ENCODE measurements around the gene PPP2R5A.
"Not testable (repeated sequence)": the region's sequence is repeated elsewhere in the genome, so short reads cannot be mapped to it uniquely, and the experiment has no call there.

PPP2R5A gene

DNA sequence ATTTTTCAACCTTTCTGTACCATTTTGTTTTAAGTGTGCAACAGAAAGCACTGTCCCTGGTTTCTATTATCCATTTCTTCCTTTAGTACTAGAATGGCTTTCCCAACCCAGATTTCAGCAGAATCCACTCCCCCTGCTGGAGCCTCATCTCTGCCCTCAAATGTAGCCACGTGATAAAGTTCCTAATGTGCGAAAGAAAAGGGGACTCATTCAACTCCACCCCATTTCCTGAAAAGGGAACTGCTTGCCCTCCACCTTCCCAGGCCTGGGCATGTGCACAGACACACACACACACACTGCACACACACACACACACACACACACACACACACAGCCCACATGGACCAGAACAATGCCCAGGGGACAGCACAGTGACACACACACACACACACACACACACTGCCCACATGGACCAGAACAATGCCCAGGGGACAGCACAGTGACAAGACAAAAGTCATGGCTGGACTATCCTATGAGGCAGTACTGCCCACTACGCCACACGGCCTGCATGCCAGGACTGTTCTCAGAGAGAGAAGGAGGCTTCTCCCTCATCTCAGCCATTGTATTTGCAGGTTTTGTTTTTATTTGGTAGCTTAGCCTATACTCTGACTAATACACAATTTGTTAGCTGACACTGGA is 96.3 kb downstream of the PPP2R5A start:
- no peaks in the 10 kb centered on the region for H3K4me1 ChIP-seq (ENCODE audit: control insufficient read depth, insufficient read depth, low read length)
- no peaks in the 10 kb centered on the region for H3K27me3 ChIP-seq (ENCODE audit: control insufficient read depth, insufficient read depth, low read length)
- H3K4me3 ChIP-seq (ENCODE audit: low read length): no peak overlapping the region
- H3K36me3 ChIP-seq (ENCODE audit: control insufficient read depth, insufficient read depth, low read length): peaks cover 8% of the 10 kb centered on the region
- H3K27ac ChIP-seq (ENCODE audit: low read depth, low read length): no peak overlapping the region
- H3K9ac ChIP-seq (ENCODE audit: low read length): no peak overlapping the region

GRCh38 chr1:212386029-212386428 is 100.8 kb downstream of the PPP2R5A start:
- Histone ChIP-seq H3K27me3 (ENCODE audit: control insufficient read depth, insufficient read depth, low read length) (no peaks in the 10 kb centered on the region), H3K4me3 (ENCODE audit: low read length) (no peak overlapping the region), H3K36me3 (ENCODE audit: control insufficient read depth, insufficient read depth, low read length) (peaks cover 6% of the 10 kb centered on the region), H3K9ac (ENCODE audit: low read length) (no peak overlapping the region), H3K4me1 (ENCODE audit: control insufficient read depth, insufficient read depth, low read length) (no peaks in the 10 kb centered on the region), H3K27ac (ENCODE audit: low read depth, low read length) (no peak overlapping the region)

- no peaks in the 10 kb centered on the region for H3K27me3 ChIP-seq (ENCODE audit: control insufficient read depth, insufficient read depth, low read length)
- no peaks in the 10 kb centered on the region for H3K4me1 ChIP-seq (ENCODE audit: control insufficient read depth, insufficient read depth, low read length)
- H3K9ac ChIP-seq (ENCODE audit: low read length): no peak overlapping the region
- no peak overlapping the region for H3K4me3 ChIP-seq (ENCODE audit: low read length)
- no peak overlapping the region for H3K27ac ChIP-seq (ENCODE audit: low read depth, low read length)
- peaks cover 6% of the 10 kb centered on the region for H3K36me3 ChIP-seq (ENCODE audit: control insufficient read depth, insufficient read depth, low read length)
Observed at GRCh38 chr1:212388985-212389716, 103.9 kb downstream of the PPP2R5A start.

DNA sequence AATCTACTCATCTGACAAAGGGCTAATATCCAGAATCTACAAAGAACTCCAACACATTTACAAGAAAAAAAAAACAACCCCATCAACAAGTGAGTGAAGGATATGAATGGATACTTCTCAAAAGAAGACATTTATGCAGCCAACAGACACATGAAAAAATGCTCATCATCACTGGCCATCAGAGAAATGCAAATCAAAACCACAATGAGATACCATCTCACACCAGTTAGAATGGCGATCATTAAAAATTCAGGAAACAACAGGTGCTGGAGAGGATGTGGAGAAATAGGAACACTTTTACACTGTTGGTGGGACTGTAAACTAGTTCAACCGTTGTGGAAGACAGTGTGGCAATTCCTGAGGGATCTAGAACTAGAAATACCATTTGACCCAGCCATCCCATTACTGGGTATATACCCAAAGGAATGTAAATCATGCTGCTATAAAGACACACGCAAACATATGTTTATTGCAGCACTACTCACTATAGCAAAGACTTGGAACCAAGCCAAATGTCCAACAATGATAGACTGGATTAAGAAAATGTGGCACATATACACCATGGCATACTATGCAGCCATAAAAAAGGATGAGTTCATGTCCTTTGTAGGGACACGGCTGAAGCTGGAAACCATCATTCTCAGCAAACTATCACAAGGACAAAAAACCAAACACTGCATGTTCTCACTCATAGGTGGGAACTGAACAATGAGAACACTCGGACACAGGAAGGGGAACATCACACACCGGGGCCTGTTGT is 110.6 kb downstream of the PPP2R5A start:
- not testable (repeated sequence) for H3K9ac ChIP-seq (ENCODE audit: low read length); H3K4me3 ChIP-seq (ENCODE audit: low read length); H3K4me1 ChIP-seq (ENCODE audit: control insufficient read depth, insufficient read depth, low read length); H3K36me3 ChIP-seq (ENCODE audit: control insufficient read depth, insufficient read depth, low read length); H3K27ac ChIP-seq (ENCODE audit: low read depth, low read length); H3K27me3 ChIP-seq (ENCODE audit: control insufficient read depth, insufficient read depth, low read length)

GRCh38 chr1:212396638-212397037 is 111.4 kb downstream of the PPP2R5A start:
- no peak overlapping the region for H3K4me3 ChIP-seq (ENCODE audit: low read length)
- no peak overlapping the region for H3K9ac ChIP-seq (ENCODE audit: low read length)
- H3K27me3 ChIP-seq (ENCODE audit: control insufficient read depth, insufficient read depth, low read length): no peaks in the 10 kb centered on the region
- no peak overlapping the region for H3K27ac ChIP-seq (ENCODE audit: low read depth, low read length)
- H3K4me1 ChIP-seq (ENCODE audit: control insufficient read depth, insufficient read depth, low read length): no peaks in the 10 kb centered on the region
- no peaks in the 10 kb centered on the region for H3K36me3 ChIP-seq (ENCODE audit: control insufficient read depth, insufficient read depth, low read length)

GRCh38 chr1:212397171-212397570 is 112.0 kb downstream of the PPP2R5A start:
- no peaks in the 10 kb centered on the region for H3K27me3 ChIP-seq (ENCODE audit: control insufficient read depth, insufficient read depth, low read length)
- no peaks in the 10 kb centered on the region for H3K36me3 ChIP-seq (ENCODE audit: control insufficient read depth, insufficient read depth, low read length)
- no peak overlapping the region for H3K27ac ChIP-seq (ENCODE audit: low read depth, low read length)
- no peak overlapping the region for H3K4me3 ChIP-seq (ENCODE audit: low read length)
- H3K9ac ChIP-seq (ENCODE audit: low read length): no peak overlapping the region
- no peaks in the 10 kb centered on the region for H3K4me1 ChIP-seq (ENCODE audit: control insufficient read depth, insufficient read depth, low read length)

GRCh38 chr1:212401042-212401441 is 115.8 kb downstream of the PPP2R5A start:
- Histone ChIP-seq H3K27ac (ENCODE audit: low read depth, low read length) (no peak overlapping the region), H3K9ac (ENCODE audit: low read length) (no peak overlapping the region)

DNA sequence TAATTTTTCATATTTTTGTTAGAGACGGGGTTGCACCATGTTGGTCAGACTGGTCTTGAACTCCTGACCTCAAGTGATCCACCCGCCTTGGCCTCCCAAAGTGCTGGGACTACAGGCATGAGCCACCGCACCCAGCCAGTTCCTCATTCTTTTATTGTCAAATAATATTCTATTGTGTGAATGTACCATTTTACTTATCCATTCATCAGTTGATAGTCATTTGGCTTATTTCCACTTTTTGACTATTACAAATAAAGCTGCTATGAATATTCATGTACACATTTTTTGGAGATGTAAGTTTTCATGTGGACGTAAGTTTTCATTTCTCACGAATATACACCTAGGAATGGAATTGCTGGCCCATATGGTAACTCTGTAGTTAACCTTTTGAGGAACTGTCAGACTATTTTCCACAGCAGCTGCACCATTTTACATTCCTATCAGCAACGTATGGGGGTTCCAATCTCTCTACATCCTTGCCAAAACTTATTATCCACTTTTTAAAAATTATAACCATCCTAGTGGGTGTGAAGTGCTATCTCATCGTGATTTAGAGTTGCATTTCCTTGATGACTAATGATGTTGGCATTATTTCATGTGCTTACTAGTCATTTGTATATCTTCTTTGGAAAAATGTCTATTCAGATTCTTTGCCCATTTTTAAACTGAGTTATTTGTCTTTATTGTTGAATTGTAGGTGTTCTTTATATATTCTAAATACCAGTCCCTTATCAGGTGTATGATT is 116.8 kb downstream of the PPP2R5A start:
- Histone ChIP-seq H3K27me3 (ENCODE audit: control insufficient read depth, insufficient read depth, low read length) (no peaks in the 10 kb centered on the region), H3K4me3 (ENCODE audit: low read length) (no peak overlapping the region), H3K27ac (ENCODE audit: low read depth, low read length) (no peak overlapping the region), H3K9ac (ENCODE audit: low read length) (no peak overlapping the region), H3K4me1 (ENCODE audit: control insufficient read depth, insufficient read depth, low read length) (no peaks in the 10 kb centered on the region), H3K36me3 (ENCODE audit: control insufficient read depth, insufficient read depth, low read length) (no peaks in the 10 kb centered on the region)

More at GRCh38 chr1:212401042-212401441, 115.8 kb downstream of the PPP2R5A start:
- Histone ChIP-seq H3K36me3 (ENCODE audit: control insufficient read depth, insufficient read depth, low read length) (no peaks in the 10 kb centered on the region), H3K27me3 (ENCODE audit: control insufficient read depth, insufficient read depth, low read length) (no peaks in the 10 kb centered on the region), H3K4me3 (ENCODE audit: low read length) (no peak overlapping the region), H3K4me1 (ENCODE audit: control insufficient read depth, insufficient read depth, low read length) (no peaks in the 10 kb centered on the region)

- Histone ChIP-seq H3K4me3 (ENCODE audit: low read length) (no peak overlapping the region), H3K9ac (ENCODE audit: low read length) (no peak overlapping the region), H3K27me3 (ENCODE audit: control insufficient read depth, insufficient read depth, low read length) (no peaks in the 10 kb centered on the region), H3K4me1 (ENCODE audit: control insufficient read depth, insufficient read depth, low read length) (no peaks in the 10 kb centered on the region), H3K36me3 (ENCODE audit: control insufficient read depth, insufficient read depth, low read length) (no peaks in the 10 kb centered on the region), H3K27ac (ENCODE audit: low read depth, low read length) (no peak overlapping the region)
Observed at GRCh38 chr1:212402666-212403321, 117.6 kb downstream of the PPP2R5A start.

GRCh38 chr1:212410231-212410820 is 125.1 kb downstream of the PPP2R5A start:
- Histone ChIP-seq H3K36me3 (ENCODE audit: control insufficient read depth, insufficient read depth, low read length) (peaks cover 6% of the 10 kb centered on the region), H3K27ac (ENCODE audit: low read depth, low read length) (no peak overlapping the region), H3K4me3 (ENCODE audit: low read length) (no peak overlapping the region)

More at GRCh38 chr1:212410231-212410820, 125.1 kb downstream of the PPP2R5A start:
- H3K4me1 ChIP-seq (ENCODE audit: control insufficient read depth, insufficient read depth, low read length): no peaks in the 10 kb centered on the region
- no peak overlapping the region for H3K9ac ChIP-seq (ENCODE audit: low read length)
- no peaks in the 10 kb centered on the region for H3K27me3 ChIP-seq (ENCODE audit: control insufficient read depth, insufficient read depth, low read length)
